ENCODE data around the gene RSPH3. TPM values are rescaled to one million over a fixed set of nuclear protein-coding genes. Genes with fewer than 3 reads are reported as not detected.

Gene RSPH3
- total RNA-seq, 4 donors from 2014 or later = 4.7 to 11.2 (median 9.8) TPM

GRCh38 chr6:159014406-159014805, 14.4 kb upstream of the RSPH3 start:
- no peak for TF ChIP-seq CTCF (IDR thresholded peaks at IDR 0.05; ENCODE audit: low read depth)

GRCh38 chr6:159013229-159013628, 13.2 kb upstream of the RSPH3 start:
- no peak for TF ChIP-seq CTCF (IDR thresholded peaks at IDR 0.05; ENCODE audit: low read depth)

GRCh38 chr6:159012201-159012600, 12.2 kb upstream of the RSPH3 start:
- no peak for TF ChIP-seq CTCF (IDR thresholded peaks at IDR 0.05; ENCODE audit: low read depth)

GRCh38 chr6:159008656-159009288, 8.8 kb upstream of the RSPH3 start:
- TF ChIP-seq CTCF (IDR thresholded peaks at IDR 0.05; ENCODE audit: low read depth) = no peak

- no peak for TF ChIP-seq CTCF (IDR thresholded peaks at IDR 0.05; ENCODE audit: low read depth)
These were observed 7.5 kb upstream of the RSPH3 start for GRCh38 chr6:159007510-159007909.

GRCh38 chr6:159005436-159005835, 5.4 kb upstream of the RSPH3 start:
- no peak for TF ChIP-seq CTCF (IDR thresholded peaks at IDR 0.05; ENCODE audit: low read depth)

- TF ChIP-seq CTCF (IDR thresholded peaks at IDR 0.05; ENCODE audit: low read depth) = no peak
These were observed 4.6 kb upstream of the RSPH3 start for GRCh38 chr6:159004592-159004991.

Measured in subcutaneous adipose tissue (tissue), 4 donors.